ENCODE data around the gene SAMD4B. TPM values are rescaled to one million over a fixed set of nuclear protein-coding genes. Genes with fewer than 3 reads are reported as not detected.

SAMD4B gene
- total and polyA plus RNA-seq, 10 of the 15 experiments (the other 5 are each of a cell fraction or from before 2014, with no cell fraction given): 2.4 to 43.3 (median 23.9) TPM

DNA sequence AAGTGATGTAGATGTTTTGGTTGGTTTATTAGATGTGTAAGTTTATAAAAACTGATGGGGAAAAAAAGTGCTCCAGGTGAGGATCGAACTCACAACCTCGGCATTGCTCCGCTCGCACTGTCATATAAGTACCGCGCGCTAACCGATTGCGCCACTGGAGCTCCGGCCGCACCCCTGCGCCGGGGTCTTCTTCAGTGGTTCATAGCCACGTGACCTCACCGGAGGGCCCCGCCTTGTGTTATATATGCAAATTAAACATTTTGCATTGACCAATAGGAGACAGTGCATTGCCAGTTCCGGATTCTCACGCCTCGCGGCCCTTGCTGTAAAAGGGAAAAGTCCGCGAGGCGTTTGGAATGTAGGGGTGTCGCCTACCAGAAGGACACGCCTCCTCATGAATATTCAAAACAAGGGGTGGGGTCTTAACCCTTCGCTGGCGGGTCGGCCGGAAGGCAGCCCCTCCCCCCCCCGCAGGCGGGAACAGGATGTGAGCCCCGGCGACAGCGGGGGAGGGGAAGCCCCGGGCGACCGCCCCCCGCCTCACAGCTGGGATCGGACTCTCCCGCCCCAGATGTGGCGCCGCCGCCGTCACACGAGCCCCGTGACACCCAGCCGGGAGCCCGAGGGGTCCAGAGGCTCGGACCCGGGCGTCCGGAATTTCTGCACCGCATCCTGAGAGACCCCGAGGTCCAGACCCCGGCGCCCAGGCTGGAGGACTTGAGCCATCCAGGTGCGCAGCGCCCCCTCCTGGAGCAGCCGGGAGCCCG, 70.1 kb downstream of the SAMD4B start, which contains the start of gene PLEKHG2 (continued):
- peak; percentile 95 for TF ChIP-seq RB1 (IDR thresholded peaks at IDR 0.05; ENCODE audit: borderline replicate concordance)
- TF ChIP-seq, protein P1, sequence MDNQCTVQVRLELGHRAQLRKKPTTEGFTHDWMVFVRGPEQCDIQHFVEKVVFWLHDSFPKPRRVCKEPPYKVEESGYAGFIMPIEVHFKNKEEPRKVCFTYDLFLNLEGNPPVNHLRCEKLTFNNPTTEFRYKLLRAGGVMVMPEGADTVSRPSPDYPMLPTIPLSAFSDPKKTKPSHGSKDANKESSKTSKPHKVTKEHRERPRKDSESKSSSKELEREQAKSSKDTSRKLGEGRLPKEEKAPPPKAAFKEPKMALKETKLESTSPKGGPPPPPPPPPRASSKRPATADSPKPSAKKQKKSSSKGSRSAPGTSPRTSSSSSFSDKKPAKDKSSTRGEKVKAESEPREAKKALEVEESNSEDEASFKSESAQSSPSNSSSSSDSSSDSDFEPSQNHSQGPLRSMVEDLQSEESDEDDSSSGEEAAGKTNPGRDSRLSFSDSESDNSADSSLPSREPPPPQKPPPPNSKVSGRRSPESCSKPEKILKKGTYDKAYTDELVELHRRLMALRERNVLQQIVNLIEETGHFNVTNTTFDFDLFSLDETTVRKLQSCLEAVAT (IDR thresholded peaks at IDR 0.05): peak; percentile 16; the same call in 1 of the 2 replicates
- no peak for TF ChIP-seq NFXL1 (IDR thresholded peaks at IDR 0.05; ENCODE audit: borderline replicate concordance)
- TF ChIP-seq JUNB (IDR thresholded peaks at IDR 0.05): peak; percentile 68; the same call in 1 of the 2 replicates
- TF ChIP-seq ZNF207 (IDR thresholded peaks at IDR 0.05; ENCODE audit: borderline replicate concordance): peak; percentile 98
- TF ChIP-seq HCFC1 (IDR thresholded peaks at IDR 0.05; ENCODE audit: low read length): no peak; the same call in none of the 2 replicates
- TF ChIP-seq, protein P2, sequence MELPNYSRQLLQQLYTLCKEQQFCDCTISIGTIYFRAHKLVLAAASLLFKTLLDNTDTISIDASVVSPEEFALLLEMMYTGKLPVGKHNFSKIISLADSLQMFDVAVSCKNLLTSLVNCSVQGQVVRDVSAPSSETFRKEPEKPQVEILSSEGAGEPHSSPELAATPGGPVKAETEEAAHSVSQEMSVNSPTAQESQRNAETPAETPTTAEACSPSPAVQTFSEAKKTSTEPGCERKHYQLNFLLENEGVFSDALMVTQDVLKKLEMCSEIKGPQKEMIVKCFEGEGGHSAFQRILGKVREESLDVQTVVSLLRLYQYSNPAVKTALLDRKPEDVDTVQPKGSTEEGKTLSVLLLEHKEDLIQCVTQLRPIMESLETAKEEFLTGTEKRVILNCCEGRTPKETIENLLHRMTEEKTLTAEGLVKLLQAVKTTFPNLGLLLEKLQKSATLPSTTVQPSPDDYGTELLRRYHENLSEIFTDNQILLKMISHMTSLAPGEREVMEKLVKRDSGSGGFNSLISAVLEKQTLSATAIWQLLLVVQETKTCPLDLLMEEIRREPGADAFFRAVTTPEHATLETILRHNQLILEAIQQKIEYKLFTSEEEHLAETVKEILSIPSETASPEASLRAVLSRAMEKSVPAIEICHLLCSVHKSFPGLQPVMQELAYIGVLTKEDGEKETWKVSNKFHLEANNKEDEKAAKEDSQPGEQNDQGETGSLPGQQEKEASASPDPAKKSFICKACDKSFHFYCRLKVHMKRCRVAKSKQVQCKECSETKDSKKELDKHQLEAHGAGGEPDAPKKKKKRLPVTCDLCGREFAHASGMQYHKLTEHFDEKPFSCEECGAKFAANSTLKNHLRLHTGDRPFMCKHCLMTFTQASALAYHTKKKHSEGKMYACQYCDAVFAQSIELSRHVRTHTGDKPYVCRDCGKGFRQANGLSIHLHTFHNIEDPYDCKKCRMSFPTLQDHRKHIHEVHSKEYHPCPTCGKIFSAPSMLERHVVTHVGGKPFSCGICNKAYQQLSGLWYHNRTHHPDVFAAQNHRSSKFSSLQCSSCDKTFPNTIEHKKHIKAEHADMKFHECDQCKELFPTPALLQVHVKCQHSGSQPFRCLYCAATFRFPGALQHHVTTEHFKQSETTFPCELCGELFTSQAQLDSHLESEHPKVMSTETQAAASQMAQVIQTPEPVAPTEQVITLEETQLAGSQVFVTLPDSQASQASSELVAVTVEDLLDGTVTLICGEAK (IDR thresholded peaks at IDR 0.05; ENCODE audit: borderline replicate concordance): peak; percentile 83
- no peak for TF ChIP-seq RELA (IDR thresholded peaks at IDR 0.05; ENCODE audit: borderline replicate concordance, partially characterized antibody)
- TF ChIP-seq, protein P3, sequence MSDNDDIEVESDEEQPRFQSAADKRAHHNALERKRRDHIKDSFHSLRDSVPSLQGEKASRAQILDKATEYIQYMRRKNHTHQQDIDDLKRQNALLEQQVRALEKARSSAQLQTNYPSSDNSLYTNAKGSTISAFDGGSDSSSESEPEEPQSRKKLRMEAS (IDR thresholded peaks at IDR 0.05; ENCODE audit: low read depth, low read length): 0 out of 2 replicates have a peak, but pooled peaks have one; percentile 34
- peak; percentile 99 for TF ChIP-seq SREBF2 (IDR thresholded peaks at IDR 0.05; ENCODE audit: low read length)
- no peak for TF ChIP-seq SMAD1 (IDR thresholded peaks at IDR 0.05; ENCODE audit: low read depth, partially characterized antibody)
- peak; percentile 99 for TF ChIP-seq BHLHE40 (IDR thresholded peaks at IDR 0.05; ENCODE audit: borderline replicate concordance in 1 of 2, low read depth in 2 of 2, low read length in 1 of 2)
- TF ChIP-seq NBN (IDR thresholded peaks at IDR 0.05): peak; percentile 85
- TF ChIP-seq YY1 (IDR thresholded peaks at IDR 0.05; ENCODE audit: low read depth, low read length): peak; percentile 74
- peak; percentile 87 for TF ChIP-seq POLR2A (IDR thresholded peaks at IDR 0.05; ENCODE audit: low read depth, low read length)
- 0 out of 2 replicates have a peak, but pooled peaks have one; percentile 3 for TF ChIP-seq MEF2A (IDR thresholded peaks at IDR 0.05; ENCODE audit: insufficient read depth, low read depth, low read length)
- TF ChIP-seq ZNF217 (IDR thresholded peaks at IDR 0.05): peak; percentile 63
- no peak for TF ChIP-seq NRF1 (conservative IDR thresholded peaks at IDR 0.05; ENCODE audit: low read depth, low read length)
- TF ChIP-seq TCF12 (IDR thresholded peaks at IDR 0.05; ENCODE audit: low read depth, low read length): peak; percentile 89; the same call in 1 of the 2 replicates
- TF ChIP-seq SPI1 (IDR thresholded peaks at IDR 0.05; ENCODE audit: borderline replicate concordance, insufficient read depth, low read depth, low read length): peak; percentile 46; the same call in 1 of the 2 replicates
- no peak for TF ChIP-seq CBX5 (IDR thresholded peaks at IDR 0.05; ENCODE audit: low read depth)
- TF ChIP-seq HDAC2 (IDR thresholded peaks at IDR 0.05): no peak
- no peak for TF ChIP-seq KDM1A (IDR thresholded peaks at IDR 0.05; ENCODE audit: borderline replicate concordance)
- TF ChIP-seq, protein P4, sequence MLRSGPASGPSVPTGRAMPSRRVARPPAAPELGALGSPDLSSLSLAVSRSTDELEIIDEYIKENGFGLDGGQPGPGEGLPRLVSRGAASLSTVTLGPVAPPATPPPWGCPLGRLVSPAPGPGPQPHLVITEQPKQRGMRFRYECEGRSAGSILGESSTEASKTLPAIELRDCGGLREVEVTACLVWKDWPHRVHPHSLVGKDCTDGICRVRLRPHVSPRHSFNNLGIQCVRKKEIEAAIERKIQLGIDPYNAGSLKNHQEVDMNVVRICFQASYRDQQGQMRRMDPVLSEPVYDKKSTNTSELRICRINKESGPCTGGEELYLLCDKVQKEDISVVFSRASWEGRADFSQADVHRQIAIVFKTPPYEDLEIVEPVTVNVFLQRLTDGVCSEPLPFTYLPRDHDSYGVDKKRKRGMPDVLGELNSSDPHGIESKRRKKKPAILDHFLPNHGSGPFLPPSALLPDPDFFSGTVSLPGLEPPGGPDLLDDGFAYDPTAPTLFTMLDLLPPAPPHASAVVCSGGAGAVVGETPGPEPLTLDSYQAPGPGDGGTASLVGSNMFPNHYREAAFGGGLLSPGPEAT (IDR thresholded peaks at IDR 0.05; ENCODE audit: low read depth): no peak
